HG02884 (cell line): ENCODE results near the gene LRTM2.

ENCODE experiments used
- ATAC-seq: cut with Tn5 transposase; IDR thresholded peaks from one replicate; pipeline ENCODE4 v1.9.1; 2021; ENCODE audit warnings: mild to moderate bottlenecking, moderate library complexity; ENCODE audit not compliant: unreplicated experiment

Gene LRTM2

GRCh38 chr12:1829306-1829900, 9.0 kb downstream of the LRTM2 start:
- no peak for ATAC-seq

GRCh38 chr12:1830401-1830845, 10.1 kb downstream of the LRTM2 start:
- no peak for ATAC-seq

GRCh38 chr12:1830981-1831963, 10.9 kb downstream of the LRTM2 start:
- ATAC-seq = no peak

- ATAC-seq = no peak
Measured at GRCh38 chr12:1832801-1833595, 12.6 kb downstream of the LRTM2 start.

GRCh38 chr12:1833596-1834028, 13.2 kb downstream of the LRTM2 start:
- no peak for ATAC-seq

- ATAC-seq = no peak
Measured at GRCh38 chr12:1834186-1834925, 14.0 kb downstream of the LRTM2 start.

GRCh38 chr12:1835211-1836131, 15.1 kb downstream of the LRTM2 start:
- no peak for ATAC-seq

GRCh38 chr12:1836241-1836803, 16.0 kb downstream of the LRTM2 start:
- no peak for ATAC-seq

- ATAC-seq = no peak
Measured at GRCh38 chr12:1836854-1837421, 16.6 kb downstream of the LRTM2 start.

GRCh38 chr12:1837541-1838204, 17.3 kb downstream of the LRTM2 start:
- ATAC-seq = no peak

GRCh38 chr12:1838205-1838993, 18.0 kb downstream of the LRTM2 start:
- no peak for ATAC-seq

- ATAC-seq = no peak
Measured at GRCh38 chr12:1838994-1839365, 18.6 kb downstream of the LRTM2 start.

- ATAC-seq = no peak
Measured at GRCh38 chr12:1839464-1839863, 19.1 kb downstream of the LRTM2 start.

GRCh38 chr12:1839956-1840951, 19.9 kb downstream of the LRTM2 start:
- ATAC-seq = no peak

- ATAC-seq = no peak
Measured at GRCh38 chr12:1840981-1841425, 20.6 kb downstream of the LRTM2 start.

- no peak for ATAC-seq
Measured at GRCh38 chr12:1841586-1842182, 21.3 kb downstream of the LRTM2 start.
